HG02642 (cell line): ENCODE measurements around the gene CASP10.

Source experiments
- ATAC-seq: cut with Tn5 transposase; IDR thresholded peaks from one replicate; pipeline ENCODE4 v1.9.1; 2021; ENCODE audit warnings: mild to moderate bottlenecking; ENCODE audit not compliant: unreplicated experiment, poor library complexity

The CASP10 gene

GRCh38 chr2:201275990-201276389 lies 93.0 kb downstream of the CASP10 start:
- ATAC-seq, result no peak

GRCh38 chr2:201276511-201276910 lies 93.6 kb downstream of the CASP10 start:
- ATAC-seq, result no peak
